Measurements from ENCODE around the gene LMO4. TPM values are rescaled to one million over a fixed set of nuclear protein-coding genes. Genes with fewer than 3 reads are reported as not detected.

The LMO4 gene
- total and polyA plus RNA-seq, 8 donors: 30.7 to 120 (median 79.5) TPM

DNA sequence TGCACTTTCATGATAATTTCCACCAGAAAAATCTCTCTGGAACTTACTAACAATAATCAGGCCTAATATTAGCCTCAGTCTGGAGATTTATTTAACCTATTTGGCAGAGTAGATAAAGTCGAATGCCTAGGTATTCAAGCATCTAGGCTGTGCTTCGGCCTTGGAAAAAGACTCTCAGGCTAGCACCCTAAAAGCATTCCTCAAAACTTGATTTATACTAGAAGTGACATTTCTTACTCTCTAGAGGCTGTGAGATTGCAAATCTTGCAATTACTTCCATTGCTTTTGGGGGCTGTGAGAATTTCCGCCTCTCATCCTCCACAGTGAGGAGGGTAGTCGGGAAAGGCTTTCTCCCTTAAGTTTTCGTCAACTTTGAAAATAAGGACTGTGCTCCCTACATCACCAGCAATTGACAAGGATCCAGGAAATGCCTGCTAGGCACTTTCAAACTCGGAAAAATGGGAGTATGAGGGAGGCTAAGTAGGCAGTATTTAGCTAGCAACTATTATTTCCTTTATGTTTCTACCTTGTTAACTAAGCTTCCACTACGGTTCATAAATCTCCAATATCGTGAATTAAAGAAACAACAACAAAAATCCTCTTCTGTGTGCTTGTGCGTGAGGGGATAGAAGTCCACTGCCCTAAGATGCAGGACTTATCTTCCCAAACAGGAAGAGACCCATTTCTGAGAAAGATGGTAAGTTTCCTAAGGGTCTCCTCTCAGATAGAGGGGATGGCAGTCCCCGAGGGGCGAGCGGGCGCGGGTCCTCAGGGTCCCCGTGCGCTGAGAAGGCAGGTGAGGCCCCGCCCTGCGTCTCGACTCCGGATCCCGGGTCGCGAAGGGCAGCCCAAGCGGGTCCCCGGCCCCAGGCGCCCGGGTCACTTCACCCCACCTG is 1.1 kb upstream of the LMO4 start:
- Histone ChIP-seq H3K4me1 (peaks cover 6 to 26% (median 17%) of the 10 kb centered on the region in 4 donors), H3K27ac (peak overlapping the region; percentile 96 to 99 (median 98)), H3K9me3 (no peaks in the 10 kb centered on the region), H3K4me3 (peak overlapping the region; percentile 78 to 88 (median 81)), H3K36me3 (no peaks in the 10 kb centered on the region), H3K27me3 (no peaks in the 10 kb centered on the region)
- 7 to 10% (median 9%) methylated on average over 24 to 27 of the region's 27 CpGs for WGBS, 5 donors
- TF ChIP-seq, protein P1, sequence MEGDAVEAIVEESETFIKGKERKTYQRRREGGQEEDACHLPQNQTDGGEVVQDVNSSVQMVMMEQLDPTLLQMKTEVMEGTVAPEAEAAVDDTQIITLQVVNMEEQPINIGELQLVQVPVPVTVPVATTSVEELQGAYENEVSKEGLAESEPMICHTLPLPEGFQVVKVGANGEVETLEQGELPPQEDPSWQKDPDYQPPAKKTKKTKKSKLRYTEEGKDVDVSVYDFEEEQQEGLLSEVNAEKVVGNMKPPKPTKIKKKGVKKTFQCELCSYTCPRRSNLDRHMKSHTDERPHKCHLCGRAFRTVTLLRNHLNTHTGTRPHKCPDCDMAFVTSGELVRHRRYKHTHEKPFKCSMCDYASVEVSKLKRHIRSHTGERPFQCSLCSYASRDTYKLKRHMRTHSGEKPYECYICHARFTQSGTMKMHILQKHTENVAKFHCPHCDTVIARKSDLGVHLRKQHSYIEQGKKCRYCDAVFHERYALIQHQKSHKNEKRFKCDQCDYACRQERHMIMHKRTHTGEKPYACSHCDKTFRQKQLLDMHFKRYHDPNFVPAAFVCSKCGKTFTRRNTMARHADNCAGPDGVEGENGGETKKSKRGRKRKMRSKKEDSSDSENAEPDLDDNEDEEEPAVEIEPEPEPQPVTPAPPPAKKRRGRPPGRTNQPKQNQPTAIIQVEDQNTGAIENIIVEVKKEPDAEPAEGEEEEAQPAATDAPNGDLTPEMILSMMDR (IDR thresholded peaks at IDR 0.05): no peak
- no peak for TF ChIP-seq POLR2AphosphoS5 (IDR thresholded peaks at IDR 0.05)
- TF ChIP-seq EP300 (IDR thresholded peaks at IDR 0.05): no peak
- TF ChIP-seq POLR2A (IDR thresholded peaks at IDR 0.05): no peak
- peak in 1 of 2 donors; percentile 50 for DNase-seq
- intact Hi-C loops (cut with DNase I; ENCODE audit: low total_unique reads): no loop called here

DNA sequence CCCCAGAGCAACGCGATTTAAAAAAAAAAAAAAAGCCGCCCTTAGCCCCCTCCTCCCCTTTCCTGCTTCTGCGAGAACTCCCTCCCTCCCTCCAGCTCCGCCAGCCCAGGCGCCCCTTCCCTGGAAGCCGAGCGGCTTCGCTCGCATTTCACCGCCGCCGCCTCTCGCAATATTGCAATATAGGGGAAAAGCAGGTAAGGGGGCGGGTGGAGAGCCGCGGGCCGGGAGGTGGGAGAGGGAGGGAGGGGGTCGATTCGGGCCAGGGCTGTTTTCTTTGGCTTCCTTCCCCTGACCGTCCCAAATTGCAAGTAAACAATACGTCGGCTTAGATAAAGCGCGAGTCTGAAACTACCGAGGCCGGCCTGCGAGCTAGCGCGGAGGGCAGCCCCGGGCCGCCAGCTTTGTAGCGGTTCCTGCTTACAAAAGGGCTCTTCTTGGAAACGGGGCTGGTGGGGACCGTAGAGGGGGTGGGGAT is 408 bp downstream of the LMO4 start:
- H3K4me1 ChIP-seq: peaks cover 14 to 40% (median 31%) of the 10 kb centered on the region in 4 donors
- no peaks in the 10 kb centered on the region for H3K36me3 ChIP-seq
- no peaks in the 10 kb centered on the region for H3K9me3 ChIP-seq
- no peaks in the 10 kb centered on the region for H3K27me3 ChIP-seq
- H3K4me3 ChIP-seq: peak overlapping the region; percentile 78 to 88 (median 81)
- WGBS, 5 donors: 0 to 1% (median 0%) methylated on average over 35 of the region's 35 CpGs
- DNase-seq: peak; percentile 56 to 81
- intact Hi-C loops (cut with DNase I; ENCODE audit: low total_unique reads): no loop called here
- peak overlapping the region; percentile 96 to 99 (median 98) for H3K27ac ChIP-seq
- TF ChIP-seq EP300 (IDR thresholded peaks at IDR 0.05) (no peak), POLR2AphosphoS5 (IDR thresholded peaks at IDR 0.05) (peak in 1 of 3 donors; percentile 28)

DNA sequence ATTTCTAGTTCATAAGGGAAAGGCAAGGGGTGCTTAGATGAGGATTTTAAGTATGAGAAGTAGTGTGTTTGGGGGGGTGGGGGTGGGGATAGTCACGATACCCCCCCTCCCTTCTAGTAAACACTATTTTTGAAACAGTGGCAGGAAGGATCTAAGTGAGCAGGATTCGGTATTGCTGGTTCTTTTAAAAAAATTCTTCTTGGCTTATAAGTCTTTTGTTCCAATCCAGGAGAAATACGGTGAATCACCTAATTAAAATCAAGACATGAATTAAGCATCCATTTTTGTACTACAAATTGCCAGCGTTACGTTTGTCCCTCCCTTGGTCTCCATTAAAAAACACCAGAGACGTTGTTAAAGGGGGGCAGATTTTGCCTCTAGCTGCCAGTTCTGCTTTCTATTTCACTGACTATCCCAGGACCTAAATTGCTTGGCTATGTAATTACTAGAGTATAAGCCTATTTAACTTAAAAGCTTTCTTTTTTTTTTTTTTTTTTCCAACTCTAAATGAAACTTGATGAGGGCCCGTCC is 911 bp downstream of the LMO4 start:
- intact Hi-C loops (cut with DNase I; ENCODE audit: low total_unique reads): no loop called here
- H3K27me3 ChIP-seq: no peaks in the 10 kb centered on the region
- H3K4me3 ChIP-seq: peak overlapping the region; percentile 78 to 88 (median 81)
- H3K36me3 ChIP-seq: no peaks in the 10 kb centered on the region
- peaks cover 19 to 45% (median 36%) of the 10 kb centered on the region in 4 donors for H3K4me1 ChIP-seq
- WGBS, 5 donors: 0 to 2% (median 0%) methylated on average over 7 of the region's 7 CpGs
- H3K9me3 ChIP-seq: no peaks in the 10 kb centered on the region
- H3K27ac ChIP-seq: peak overlapping the region; percentile 96 to 99 (median 98)
- TF ChIP-seq POLR2A (IDR thresholded peaks at IDR 0.05): no peak
- no peak for TF ChIP-seq POLR2AphosphoS5 (IDR thresholded peaks at IDR 0.05)
- TF ChIP-seq EP300 (IDR thresholded peaks at IDR 0.05): no peak
- TF ChIP-seq, protein P1 (IDR thresholded peaks at IDR 0.05): no peak
- peak in 1 of 2 donors; percentile 67 for DNase-seq

DNA sequence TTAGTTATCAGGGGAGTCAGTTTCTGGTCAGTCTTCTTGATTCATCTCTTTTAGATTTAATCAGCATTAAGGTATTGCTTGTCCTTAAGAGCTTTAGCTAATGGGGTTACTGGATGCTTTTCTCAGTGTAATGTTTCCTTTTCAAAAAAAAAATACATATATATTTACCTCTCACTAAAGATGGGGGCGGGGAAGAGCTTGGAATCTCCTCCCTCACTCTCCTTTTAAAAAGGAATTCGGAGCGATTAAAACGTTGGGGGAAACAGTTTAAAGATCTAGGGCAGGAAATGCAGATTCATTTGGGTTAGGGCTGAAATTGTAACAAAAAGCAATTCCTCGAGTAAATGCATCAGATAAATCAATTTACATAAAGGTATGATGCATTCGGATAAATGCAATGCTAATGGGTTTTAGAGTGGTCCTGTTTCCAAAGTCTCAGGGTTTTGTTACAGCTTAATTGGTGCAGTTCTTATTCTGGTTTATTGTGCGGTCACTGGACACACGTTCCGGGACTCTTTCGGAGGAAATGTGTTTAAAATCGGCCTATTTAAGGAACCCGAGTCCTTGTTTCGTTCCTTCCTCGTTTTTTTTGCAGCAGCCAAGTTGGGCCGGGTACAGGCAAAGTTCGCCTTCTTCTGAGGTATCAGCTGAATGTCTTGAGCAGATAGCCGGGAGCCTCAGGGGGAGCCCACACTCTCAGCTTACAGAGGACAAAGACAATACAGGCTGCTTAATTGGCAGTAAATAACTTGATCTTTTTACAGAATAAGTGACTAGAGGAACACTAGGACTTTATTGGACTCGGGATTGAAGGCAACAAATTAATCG is 1.6 kb downstream of the LMO4 start:
- Histone ChIP-seq H3K27ac (peak overlapping the region; percentile 78 to 99 (median 98)), H3K36me3 (no peaks in the 10 kb centered on the region), H3K27me3 (no peaks in the 10 kb centered on the region), H3K9me3 (no peaks in the 10 kb centered on the region), H3K4me3 (peak overlapping the region; percentile 78 to 88 (median 81)), H3K4me1 (peaks cover 19 to 46% (median 40%) of the 10 kb centered on the region in 4 donors)
- intact Hi-C loops (cut with DNase I; ENCODE audit: low total_unique reads): no loop called here
- DNase-seq: peak; percentile 34 to 63
- TF ChIP-seq POLR2A (IDR thresholded peaks at IDR 0.05) (no peak), EP300 (IDR thresholded peaks at IDR 0.05) (no peak), POLR2AphosphoS5 (IDR thresholded peaks at IDR 0.05) (no peak)
- TF ChIP-seq, protein P1 (IDR thresholded peaks at IDR 0.05): no peak
- WGBS, 5 donors: 1% methylated on average over 19 of the region's 19 CpGs

Data from stomach (tissue), 9 donors.